H1 (cell line): ENCODE measurements around the gene SLC30A7.

Experiments used
- ATF3 ChIP-seq: IDR thresholded peaks from 2 replicates; pipeline ENCODE4 v1.6.1; 2011; ENCODE audit warnings: low read depth, mild to moderate bottlenecking, low read length; ENCODE audit not compliant: insufficient read depth
- CTCF ChIP-seq, 3 experiments: IDR thresholded peaks; 1 replicate in 2 of 3; 2 replicates in 1 of 3; pipeline versions ENCODE4 v1.5.1 to v1.6.1; 2011; ENCODE audit warnings: low read length in 3 of 3, mild to moderate bottlenecking in 3 of 3, inconsistent platforms in 2 of 3, low read depth in 1 of 3, moderate library complexity in 1 of 3; ENCODE audit not compliant: insufficient read depth in 1 of 3; ENCODE audit errors: control extremely low read depth in 1 of 3
- EP300 ChIP-seq, 2 experiments: IDR thresholded peaks; 1 replicate in 1 of 2; 2 replicates in 1 of 2; pipeline ENCODE4 v1.6.1; 2011 to 2012; ENCODE audit warnings: low read depth in 2 of 2, low read length in 2 of 2, mild to moderate bottlenecking in 2 of 2, borderline replicate concordance in 1 of 2, inconsistent platforms in 1 of 2, moderate library complexity in 1 of 2

- TF ChIP-seq CTCF (IDR thresholded peaks at IDR 0.05; ENCODE audit: control extremely low read depth in 1 of 3, insufficient read depth in 1 of 3, low read depth in 1 of 3, low read length in 3 of 3) (no peak), EP300 (IDR thresholded peaks at IDR 0.05; ENCODE audit: borderline replicate concordance in 1 of 2, low read depth in 2 of 2, low read length in 2 of 2) (no peak), ATF3 (no peak)
These were observed 83.7 kb downstream of the SLC30A7 start for GRCh38 chr1:100979631-100980030.
